Measurements from ENCODE around the gene ZBTB38. TPM values are rescaled to one million over a fixed set of nuclear protein-coding genes. Genes with fewer than 3 reads are reported as not detected.
A peak's percentile ranks its signal among the peaks of the same experiment; 100 is the strongest.

Gene ZBTB38
- total and polyA plus RNA-seq, 10 donors: 4.8 to 122 (median 58.5) TPM

GRCh38 chr3:141409940-141410241, 41.6 kb downstream of the ZBTB38 start:
- intact Hi-C loops (cut with DNase I; ENCODE audit: low total_unique reads): no loop called here
- Histone ChIP-seq H3K27ac (peak overlapping the region; percentile 69 to 96 (median 86)), H3K4me3 (peak overlapping the region in 1 of 8 donors; percentile 23), H3K36me3 (peaks cover 0 to 68% (median 19%) of the 10 kb centered on the region in 6 donors), H3K27me3 (replicated peaks in 1 of 7) (no peaks in the 10 kb centered on the region), H3K9me3 (no peaks in the 10 kb centered on the region), H3K4me1 (peaks cover 38 to 100% (median 88%) of the 10 kb centered on the region in 6 donors)
- no peak for TF ChIP-seq POLR2AphosphoS5 (IDR thresholded peaks at IDR 0.05)
- TF ChIP-seq POLR2A (IDR thresholded peaks at IDR 0.05): no peak
- no peak for TF ChIP-seq CTCF (IDR thresholded peaks at IDR 0.05 in 8 of 11, conservative IDR thresholded peaks at IDR 0.05 in 3 of 11)
- no peak for DNase-seq
- WGBS, 5 donors: 60 to 78% (median 76%) methylated on average over 3 of the region's 3 CpGs

- intact Hi-C loops (cut with DNase I; ENCODE audit: low total_unique reads): no loop called here
- Histone ChIP-seq H3K9me3 (no peaks in the 10 kb centered on the region), H3K27me3 (replicated peaks in 1 of 7) (no peaks in the 10 kb centered on the region), H3K4me1 (peaks cover 38 to 100% (median 87%) of the 10 kb centered on the region in 6 donors), H3K27ac (peak overlapping the region; percentile 69 to 96 (median 86)), H3K4me3 (peak overlapping the region in 1 of 8 donors; percentile 23), H3K36me3 (peaks cover 0 to 68% (median 17%) of the 10 kb centered on the region in 6 donors)
- no peak for DNase-seq
- WGBS, 5 donors: 35 to 67% (median 47%) methylated on average over 3 of the region's 3 CpGs
- peak in 2 of 3 donors; percentile 58 to 79 for TF ChIP-seq POLR2AphosphoS5 (IDR thresholded peaks at IDR 0.05)
- TF ChIP-seq POLR2A (IDR thresholded peaks at IDR 0.05): no peak
These were observed 42.1 kb downstream of the ZBTB38 start for GRCh38 chr3:141410408-141410807.

GRCh38 chr3:141410846-141411245, 42.5 kb downstream of the ZBTB38 start:
- TF ChIP-seq POLR2AphosphoS5 (IDR thresholded peaks at IDR 0.05): no peak
- no peak for TF ChIP-seq CTCF (IDR thresholded peaks at IDR 0.05 in 8 of 11, conservative IDR thresholded peaks at IDR 0.05 in 3 of 11)
- no peak for TF ChIP-seq POLR2A (IDR thresholded peaks at IDR 0.05)
- Histone ChIP-seq H3K9me3 (no peaks in the 10 kb centered on the region), H3K4me1 (peaks cover 38 to 100% (median 85%) of the 10 kb centered on the region in 6 donors), H3K36me3 (peaks cover 0 to 68% (median 14%) of the 10 kb centered on the region in 6 donors), H3K27ac (peak overlapping the region; percentile 69 to 96 (median 86)), H3K4me3 (peak overlapping the region in 1 of 8 donors; percentile 23), H3K27me3 (replicated peaks in 1 of 7) (no peaks in the 10 kb centered on the region)
- intact Hi-C loops (cut with DNase I; ENCODE audit: low total_unique reads): no loop called here
- 57 to 74% (median 62%) methylated on average over 3 of the region's 3 CpGs for WGBS, 5 donors
- no peak for DNase-seq

- TF ChIP-seq POLR2AphosphoS5 (IDR thresholded peaks at IDR 0.05) (peak in 1 of 3 donors; percentile 55), POLR2A (IDR thresholded peaks at IDR 0.05) (peak in 1 of 3 donors; percentile 61), CTCF (IDR thresholded peaks at IDR 0.05 in 8 of 11, conservative IDR thresholded peaks at IDR 0.05 in 3 of 11) (no peak)
- peaks cover 38 to 100% (median 80%) of the 10 kb centered on the region in 6 donors for H3K4me1 ChIP-seq
- H3K9me3 ChIP-seq: no peaks in the 10 kb centered on the region
- no peak for DNase-seq
- intact Hi-C loops (cut with DNase I; ENCODE audit: low total_unique reads): no loop called here
- peaks cover 0 to 68% (median 12%) of the 10 kb centered on the region in 6 donors for H3K36me3 ChIP-seq
- peak overlapping the region; percentile 69 to 96 (median 86) for H3K27ac ChIP-seq
- no peaks in the 10 kb centered on the region for H3K27me3 ChIP-seq (replicated peaks in 1 of 7)
- peak overlapping the region in 1 of 8 donors; percentile 23 for H3K4me3 ChIP-seq
- WGBS, 5 donors: 34 to 59% (median 48%) methylated on average over 7 of the region's 7 CpGs
These were observed 43.0 kb downstream of the ZBTB38 start for GRCh38 chr3:141411251-141411771.
